Lung (tissue), 12 donors: ENCODE data around the gene SYNGR1. TPM values are rescaled to one million over a fixed set of nuclear protein-coding genes. Genes with fewer than 3 reads are reported as not detected.
A peak's percentile ranks its signal among the peaks of the same experiment; 100 is the strongest.

Source experiments
- ATAC-seq: fragments of 200-7000 bp; cut with Tn5 transposase; one replicate; pipeline ENCODE4 v1.9.1; 2020; ENCODE audit warnings: moderate number of reproducible peaks; ENCODE audit not compliant: insufficient read depth, low FRiP score
- DNase-seq, 3 donors: peaks; one replicate each; pipeline ENCODE4 v3.0.0-alpha.2; 2013 to 2017
- H3K27ac ChIP-seq, 2 donors: one replicate each; pipeline ENCODE4 v1.5.1; 2013; ENCODE audit warnings: mild to moderate bottlenecking in 2 of 2, moderate library complexity in 2 of 2, control low read depth in 1 of 2, inconsistent platforms in 1 of 2, low read depth in 1 of 2, low read length in 1 of 2
- H3K27me3 ChIP-seq, 3 donors: one replicate each; pipeline ENCODE4 v1.5.1; 2013; ENCODE audit warnings: low read length in 2 of 3; ENCODE audit not compliant: control insufficient read depth in 3 of 3, insufficient read depth in 3 of 3
- H3K36me3 ChIP-seq, 4 donors: one replicate each; pipeline ENCODE4 v1.5.1; 2013; ENCODE audit warnings: low read length in 4 of 4, mild to moderate bottlenecking in 1 of 4, moderate library complexity in 1 of 4; ENCODE audit not compliant: control insufficient read depth in 4 of 4, insufficient read depth in 4 of 4
- H3K4me1 ChIP-seq, 5 donors: one replicate each; pipeline ENCODE4 v1.5.1; 2013; ENCODE audit warnings: low read length in 5 of 5, mild to moderate bottlenecking in 2 of 5, moderate library complexity in 1 of 5; ENCODE audit not compliant: control insufficient read depth in 5 of 5, insufficient read depth in 5 of 5
- H3K4me3 ChIP-seq: one replicate; pipeline ENCODE4 v1.5.1; 2013; ENCODE audit warnings: mild to moderate bottlenecking, control low read depth, moderate library complexity
- H3K9ac ChIP-seq, 2 donors: one replicate each; pipeline ENCODE4 v1.5.1; 2013; ENCODE audit warnings: low read length in 2 of 2, control low read depth in 1 of 2; ENCODE audit not compliant: insufficient read depth in 1 of 2
- H3K9me3 ChIP-seq, 4 donors: one replicate each; pipeline ENCODE4 v1.5.1; 2013; ENCODE audit warnings: low read length in 3 of 4, mild to moderate bottlenecking in 1 of 4, moderate library complexity in 1 of 4; ENCODE audit not compliant: control insufficient read depth in 4 of 4, insufficient read depth in 3 of 4
- WGBS, 2 donors: extraction: QIAGEN DNeasy Blood & Tissue Kit; methylation state at CpG; one replicate each; pipeline ENCODE4 v1.1.7; 2013; 5-methylcytosine and 5-hydroxymethylcytosine counted together
- polyA plus RNA-seq, 2 donors: library from polyadenylated mRNA; stranded (reverse); fragments of 200-250 nt; gene quantifications; one replicate each; pipeline ENCODE4 v1.2.1, GENCODE V29; 2013
- total RNA-seq, 2 donors: library from RNA; depleted of rRNA in 1 of 2; stranded (reverse); fragments of >200 nt in 1 of 2; gene quantifications; one replicate each; pipeline ENCODE4 v1.2.1, GENCODE V29; 2014 to 2021
- TF ChIP-seq, protein P1 (sequence below): IDR thresholded peaks from 2 replicates; pipeline ENCODE4 v1.5.1; 2012; ENCODE audit warnings: mild to moderate bottlenecking; ENCODE audit errors: control extremely low read depth, extremely low read depth
- donor health status: control.
- donor health status: control.
- donor health status: Bipolar disorder and iron deficiency.
- donor health status: healthy.
- donor health status: DM: yes; HTN: yes; CAD: no.

SYNGR1 gene
- total and polyA plus RNA-seq, 4 donors, result 3.5 to 13.3 (median 5.5) TPM

DNA sequence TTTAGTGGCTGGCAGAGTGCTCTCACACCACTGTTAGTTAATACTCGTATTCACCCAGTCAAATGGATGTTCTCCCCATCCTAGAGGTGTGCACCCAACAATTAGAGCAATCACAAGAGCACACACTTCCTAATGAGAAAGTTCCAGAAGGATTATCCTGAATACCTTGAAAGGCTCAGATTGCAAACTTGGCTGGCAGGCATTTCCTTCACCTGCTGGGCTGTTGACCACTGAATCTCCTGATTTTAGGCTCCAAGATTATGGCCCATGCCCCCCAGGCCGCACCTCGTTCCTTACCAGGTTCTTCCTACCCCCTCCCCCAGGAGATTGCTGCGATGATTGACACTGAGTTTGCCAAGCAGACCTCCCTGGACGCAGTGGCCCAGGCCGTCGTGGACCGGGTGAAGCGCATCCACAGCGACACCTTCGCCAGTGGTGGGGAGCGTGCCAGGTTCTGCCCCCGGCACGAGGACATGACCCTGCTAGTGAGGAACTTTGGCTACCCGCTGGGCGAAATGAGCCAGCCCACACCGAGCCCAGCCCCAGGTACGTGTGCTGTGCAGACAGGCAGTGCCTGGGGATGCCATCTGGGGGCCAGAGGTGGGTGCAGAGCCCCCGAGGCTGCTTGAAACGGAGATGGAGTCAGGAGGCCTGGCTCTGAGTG, 76.7 kb downstream of the SYNGR1 start:
- ATAC-seq (no peak), DNase-seq (no peak)
- 95 to 96% methylated on average over 20 of the region's 20 CpGs for WGBS, 2 donors
- peaks cover 0 to 9% (median 7%) of the 10 kb centered on the region in 5 donors for H3K4me1 ChIP-seq
- no peaks in the 10 kb centered on the region for H3K27me3 ChIP-seq
- H3K4me3 ChIP-seq, result no peak overlapping the region
- no peaks in the 10 kb centered on the region for H3K9me3 ChIP-seq
- peaks cover 12 to 47% (median 38%) of the 10 kb centered on the region in 4 donors for H3K36me3 ChIP-seq
- no peak overlapping the region for H3K9ac ChIP-seq
- TF ChIP-seq, protein P1, sequence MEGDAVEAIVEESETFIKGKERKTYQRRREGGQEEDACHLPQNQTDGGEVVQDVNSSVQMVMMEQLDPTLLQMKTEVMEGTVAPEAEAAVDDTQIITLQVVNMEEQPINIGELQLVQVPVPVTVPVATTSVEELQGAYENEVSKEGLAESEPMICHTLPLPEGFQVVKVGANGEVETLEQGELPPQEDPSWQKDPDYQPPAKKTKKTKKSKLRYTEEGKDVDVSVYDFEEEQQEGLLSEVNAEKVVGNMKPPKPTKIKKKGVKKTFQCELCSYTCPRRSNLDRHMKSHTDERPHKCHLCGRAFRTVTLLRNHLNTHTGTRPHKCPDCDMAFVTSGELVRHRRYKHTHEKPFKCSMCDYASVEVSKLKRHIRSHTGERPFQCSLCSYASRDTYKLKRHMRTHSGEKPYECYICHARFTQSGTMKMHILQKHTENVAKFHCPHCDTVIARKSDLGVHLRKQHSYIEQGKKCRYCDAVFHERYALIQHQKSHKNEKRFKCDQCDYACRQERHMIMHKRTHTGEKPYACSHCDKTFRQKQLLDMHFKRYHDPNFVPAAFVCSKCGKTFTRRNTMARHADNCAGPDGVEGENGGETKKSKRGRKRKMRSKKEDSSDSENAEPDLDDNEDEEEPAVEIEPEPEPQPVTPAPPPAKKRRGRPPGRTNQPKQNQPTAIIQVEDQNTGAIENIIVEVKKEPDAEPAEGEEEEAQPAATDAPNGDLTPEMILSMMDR, result no peak
- no peak overlapping the region for H3K27ac ChIP-seq

DNA sequence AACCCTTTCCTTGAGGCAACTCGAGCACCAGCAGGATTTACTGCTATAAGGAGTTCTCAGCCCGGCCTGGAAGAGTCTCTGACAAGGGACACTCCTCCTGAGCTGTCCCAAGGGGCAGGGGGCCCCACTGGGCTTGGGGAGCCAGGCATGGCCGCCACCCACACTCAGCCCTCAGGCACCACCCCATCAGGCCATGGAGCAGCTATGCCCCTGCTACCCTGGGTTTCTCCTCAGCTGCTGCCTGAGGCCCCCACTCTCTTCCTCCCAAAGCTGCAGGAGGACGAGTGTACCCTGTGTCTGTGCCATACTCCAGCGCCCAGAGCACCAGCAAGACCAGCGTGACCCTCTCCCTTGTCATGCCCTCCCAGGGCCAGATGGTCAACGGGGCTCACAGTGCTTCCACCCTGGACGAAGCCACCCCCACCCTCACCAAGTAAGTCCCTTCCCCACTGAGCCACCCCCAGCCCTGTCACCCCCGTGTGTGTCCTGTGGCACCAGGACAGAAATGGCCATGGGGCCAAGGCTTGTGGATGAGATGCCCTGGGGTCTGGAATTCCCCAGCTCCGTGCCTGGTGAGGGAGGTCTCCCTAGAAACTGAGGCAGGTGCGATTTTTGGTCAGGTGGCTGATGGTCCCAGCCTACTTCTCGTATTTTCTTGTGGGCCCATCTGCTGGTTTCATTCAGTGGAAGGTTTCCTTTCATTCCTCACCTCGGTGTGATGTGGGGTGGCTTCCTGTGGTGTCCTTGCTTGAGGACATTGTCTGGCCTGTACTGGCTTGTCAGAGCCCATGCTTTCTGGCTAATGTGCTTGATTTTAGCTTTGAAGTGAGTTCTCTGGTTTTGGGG, 78.2 kb downstream of the SYNGR1 start:
- Histone ChIP-seq H3K9ac (no peak overlapping the region), H3K4me1 (peaks cover 0 to 10% (median 8%) of the 10 kb centered on the region in 5 donors), H3K27me3 (no peaks in the 10 kb centered on the region), H3K4me3 (no peak overlapping the region), H3K27ac (no peak overlapping the region), H3K9me3 (no peaks in the 10 kb centered on the region), H3K36me3 (peaks cover 8 to 49% (median 38%) of the 10 kb centered on the region in 4 donors)
- DNase-seq (no peak), ATAC-seq (no peak)
- TF ChIP-seq, protein P1, result no peak
- 88 to 92% methylated on average over 12 to 13 of the region's 13 CpGs for WGBS, 2 donors

DNA sequence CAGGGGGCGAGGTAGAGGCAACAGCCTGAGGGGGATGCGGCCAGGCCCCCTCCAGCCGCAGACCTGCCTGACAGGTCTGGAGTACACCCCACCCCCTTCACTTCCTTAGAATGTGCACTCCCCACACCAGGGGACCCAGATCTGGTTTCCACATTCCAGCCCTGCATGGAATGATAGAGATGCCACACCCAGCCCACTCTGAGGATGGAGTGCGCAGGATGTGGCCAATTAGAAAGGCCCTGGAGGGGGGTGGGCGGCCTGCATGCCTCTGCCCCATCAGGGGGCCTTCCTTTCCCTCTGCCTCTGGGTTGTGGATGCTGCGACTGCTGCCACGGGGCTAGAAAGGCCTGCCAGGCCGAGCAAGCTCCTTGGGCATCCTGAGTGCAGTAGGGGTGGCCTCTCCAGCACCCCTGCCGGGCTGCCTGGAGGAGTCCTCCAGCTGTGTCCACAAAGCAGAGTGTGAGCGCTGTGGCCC, 78.8 kb downstream of the SYNGR1 start:
- Histone ChIP-seq H3K4me1 (peaks cover 0 to 10% (median 8%) of the 10 kb centered on the region in 5 donors), H3K27ac (no peak overlapping the region), H3K36me3 (peaks cover 8 to 51% (median 38%) of the 10 kb centered on the region in 4 donors), H3K9me3 (no peaks in the 10 kb centered on the region), H3K4me3 (no peak overlapping the region), H3K9ac (no peak overlapping the region), H3K27me3 (no peaks in the 10 kb centered on the region)
- TF ChIP-seq, protein P1, result no peak
- 80 to 83% methylated on average over 10 of the region's 10 CpGs for WGBS, 2 donors
- ATAC-seq (no peak), DNase-seq (peak; percentile 28 to 51 (median 48))
